HG03460 (cell line): ENCODE data around the gene OLFM1.
"Not testable (repeated sequence)": the region's sequence is repeated elsewhere in the genome, so short reads cannot be mapped to it uniquely, and the experiment has no call there.

Source experiments
- ATAC-seq: cut with Tn5 transposase; IDR thresholded peaks from one replicate; pipeline ENCODE4 v1.9.1; 2021; ENCODE audit not compliant: unreplicated experiment

Gene OLFM1

DNA sequence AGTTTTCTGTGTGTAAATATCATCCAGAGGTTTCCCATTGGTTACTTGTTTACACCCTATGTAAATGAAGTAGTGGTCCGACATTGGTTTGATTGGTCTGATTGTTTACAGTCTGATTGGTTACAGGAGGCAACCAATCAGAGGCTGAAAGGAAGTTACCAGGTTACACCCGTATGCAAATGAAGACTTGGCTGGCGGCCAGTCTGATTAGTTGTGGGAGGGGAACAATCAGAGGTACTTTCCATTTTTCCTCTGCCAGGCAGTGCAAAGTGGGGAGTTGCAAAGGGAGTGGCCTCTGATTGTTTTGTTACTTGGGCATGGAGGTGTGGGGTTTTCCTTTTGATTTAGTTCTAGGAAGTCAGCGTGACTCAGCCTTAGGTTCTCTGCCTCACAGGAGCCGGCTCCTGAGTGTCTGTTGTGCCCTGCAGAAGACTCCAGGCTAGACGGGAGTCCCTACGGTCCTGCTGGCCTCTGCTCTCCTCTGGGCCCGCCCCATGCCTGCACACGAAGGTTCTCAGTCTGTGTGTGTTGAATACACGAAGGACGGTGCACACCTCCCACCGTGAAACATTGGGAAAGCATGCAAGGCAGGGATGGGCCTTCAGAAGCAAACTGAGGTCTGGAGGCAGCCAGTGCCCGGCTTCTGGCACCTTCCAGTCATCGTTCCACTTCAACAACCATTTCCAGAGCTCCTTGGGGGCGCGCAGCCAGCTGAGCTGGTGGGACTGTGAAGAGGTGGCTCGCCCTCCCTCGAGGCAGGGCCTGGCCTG, 42.9 kb downstream of the OLFM1 start:
- no peak for ATAC-seq

DNA sequence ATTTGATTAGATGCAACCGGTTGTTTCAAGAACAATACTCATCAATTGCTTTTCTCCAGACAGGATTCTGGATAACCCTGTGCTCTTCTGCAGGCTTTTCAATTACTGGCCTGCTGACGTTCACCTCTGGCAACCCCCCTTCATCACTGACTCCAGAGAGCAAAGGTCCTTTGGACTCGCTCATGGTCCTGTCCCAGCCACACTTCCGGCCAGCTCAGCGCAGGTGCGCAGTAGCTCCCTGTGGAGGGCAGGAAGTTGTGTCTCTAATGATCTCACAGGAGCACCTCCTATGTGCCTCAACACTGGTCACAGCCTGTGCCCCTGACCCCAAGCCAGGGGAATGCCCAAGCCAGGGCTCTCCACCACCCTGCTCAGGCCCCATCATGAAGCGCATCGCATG, 44.0 kb downstream of the OLFM1 start:
- ATAC-seq: no peak

DNA sequence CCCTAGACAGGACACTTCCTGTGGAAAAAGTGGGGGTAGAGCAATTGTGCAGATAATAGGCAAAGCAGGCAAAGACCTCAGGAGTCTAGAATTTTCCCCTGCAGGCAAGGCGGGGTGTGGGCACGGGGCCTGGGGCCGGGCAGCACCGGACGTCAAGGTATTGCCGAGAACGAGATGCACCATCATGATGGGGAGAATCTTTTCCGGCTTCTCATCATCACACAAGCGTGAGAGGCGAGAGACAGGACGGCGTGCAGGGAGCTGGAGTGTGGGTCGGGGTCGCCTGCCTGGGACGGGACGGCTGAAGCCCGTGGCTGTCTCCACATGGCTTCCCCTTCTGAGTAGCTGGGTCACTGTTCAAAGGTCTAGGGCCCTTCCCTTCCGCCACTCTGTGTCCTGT, 44.5 kb downstream of the OLFM1 start:
- ATAC-seq: no peak

DNA sequence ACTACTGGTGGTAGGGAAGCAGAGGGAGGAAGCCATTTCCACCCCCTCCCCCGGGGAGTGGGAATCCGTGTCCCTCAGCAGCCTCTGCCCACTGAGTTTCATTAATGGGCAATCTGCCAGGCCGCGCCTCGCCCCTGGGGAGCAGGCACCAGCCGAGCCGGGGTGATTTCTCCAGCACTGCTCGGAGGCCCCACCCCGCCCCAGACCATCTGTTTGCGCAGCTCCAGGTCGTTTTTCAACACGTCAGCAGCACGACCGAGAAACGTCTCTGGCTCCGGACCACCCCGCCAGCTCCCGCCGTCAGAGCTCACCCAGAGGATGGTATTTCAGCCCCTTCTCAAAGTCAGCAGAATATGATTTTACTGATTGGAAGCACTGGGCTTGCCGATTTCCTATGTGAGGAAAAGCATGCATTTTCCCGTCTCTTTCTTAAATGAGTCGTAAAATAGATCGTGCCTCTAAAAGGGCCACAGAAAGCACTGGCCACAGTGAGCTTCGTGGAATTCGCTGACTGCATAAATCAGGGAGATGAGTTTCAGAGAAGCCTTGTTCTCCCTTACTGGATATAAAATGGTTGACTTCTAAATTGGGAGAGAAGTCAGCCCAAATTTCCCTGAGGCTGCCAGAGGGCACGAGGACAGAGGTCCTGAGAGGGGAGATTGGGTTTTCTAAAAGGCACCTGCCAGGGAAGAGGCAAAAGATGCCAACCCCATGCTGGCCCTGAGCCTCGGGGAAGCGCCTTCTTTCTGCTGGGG, 47.0 kb downstream of the OLFM1 start:
- ATAC-seq: no peak

DNA sequence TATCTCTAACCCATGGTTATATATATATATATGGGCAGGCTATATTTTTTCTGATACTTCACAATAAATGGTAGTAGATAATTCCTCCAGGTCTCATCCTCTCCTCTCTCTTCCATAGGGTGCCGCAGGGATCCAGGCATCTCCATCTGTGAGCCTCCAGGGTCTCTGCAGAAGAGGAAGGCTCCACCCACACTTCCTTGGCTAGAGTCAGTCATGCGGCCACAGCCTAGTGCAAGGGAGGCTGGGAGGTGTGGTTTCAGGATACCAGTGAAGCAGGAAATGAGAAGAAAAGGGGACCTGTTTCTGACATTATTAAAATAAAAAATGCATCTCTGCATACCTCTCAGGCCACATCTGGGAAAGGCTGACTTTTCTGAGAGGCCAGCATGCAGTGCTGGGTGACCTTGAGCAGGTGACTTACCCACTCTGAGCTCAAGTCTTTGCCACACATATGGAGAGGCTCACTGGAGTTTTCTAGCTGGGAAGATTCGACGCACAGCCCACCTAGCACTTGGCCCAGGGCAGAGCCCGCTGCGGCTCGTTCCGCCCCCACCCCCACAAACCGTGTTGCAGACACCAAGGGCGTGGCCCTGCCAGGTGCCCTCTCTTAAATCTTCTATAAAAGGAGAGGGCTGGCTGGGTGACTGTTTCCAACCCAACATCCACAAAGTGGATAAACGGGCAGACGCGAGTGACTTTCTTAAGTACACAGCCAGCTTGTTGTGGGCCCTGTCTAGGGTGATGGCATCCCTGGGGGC, 47.9 kb downstream of the OLFM1 start:
- ATAC-seq: no peak

DNA sequence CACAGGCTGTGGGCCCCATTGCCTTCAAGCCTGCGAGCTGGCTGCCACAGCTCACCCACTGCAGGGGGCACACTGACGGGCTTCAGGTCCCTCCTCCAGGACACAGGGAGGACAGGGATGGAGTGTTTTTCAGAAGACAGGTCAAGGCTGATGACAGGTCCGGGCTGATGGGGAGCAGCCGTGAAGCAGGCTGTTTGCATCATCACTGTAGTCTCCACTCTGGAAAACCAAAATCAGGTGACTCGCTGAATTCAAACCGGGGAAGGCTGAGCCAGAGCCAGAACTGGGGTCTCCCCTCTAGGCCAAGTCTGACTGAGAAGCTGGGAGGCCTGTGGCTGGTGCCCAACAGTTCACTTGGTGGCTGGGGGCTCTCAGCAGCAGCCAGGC, 48.5 kb downstream of the OLFM1 start:
- ATAC-seq: no peak

DNA sequence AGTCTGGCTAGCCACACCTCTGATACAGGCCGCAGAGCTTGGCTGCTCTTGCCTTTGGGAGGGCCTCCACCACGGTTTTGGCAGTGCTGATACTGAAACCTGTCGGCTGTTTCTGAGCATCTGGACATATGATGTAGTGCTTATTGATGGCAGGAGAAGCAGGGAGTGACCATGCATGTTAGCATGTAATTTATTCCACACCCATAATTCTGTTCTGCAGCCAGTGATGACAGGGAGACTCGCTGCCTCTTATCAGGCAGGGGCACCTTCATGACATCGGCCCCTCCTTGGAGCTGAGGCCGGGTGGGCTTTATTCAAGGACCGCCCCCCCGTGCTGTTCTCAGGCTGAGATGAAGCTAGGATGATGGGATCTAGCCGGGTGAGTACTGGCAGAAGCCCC, 49.0 kb downstream of the OLFM1 start:
- no peak for ATAC-seq

DNA sequence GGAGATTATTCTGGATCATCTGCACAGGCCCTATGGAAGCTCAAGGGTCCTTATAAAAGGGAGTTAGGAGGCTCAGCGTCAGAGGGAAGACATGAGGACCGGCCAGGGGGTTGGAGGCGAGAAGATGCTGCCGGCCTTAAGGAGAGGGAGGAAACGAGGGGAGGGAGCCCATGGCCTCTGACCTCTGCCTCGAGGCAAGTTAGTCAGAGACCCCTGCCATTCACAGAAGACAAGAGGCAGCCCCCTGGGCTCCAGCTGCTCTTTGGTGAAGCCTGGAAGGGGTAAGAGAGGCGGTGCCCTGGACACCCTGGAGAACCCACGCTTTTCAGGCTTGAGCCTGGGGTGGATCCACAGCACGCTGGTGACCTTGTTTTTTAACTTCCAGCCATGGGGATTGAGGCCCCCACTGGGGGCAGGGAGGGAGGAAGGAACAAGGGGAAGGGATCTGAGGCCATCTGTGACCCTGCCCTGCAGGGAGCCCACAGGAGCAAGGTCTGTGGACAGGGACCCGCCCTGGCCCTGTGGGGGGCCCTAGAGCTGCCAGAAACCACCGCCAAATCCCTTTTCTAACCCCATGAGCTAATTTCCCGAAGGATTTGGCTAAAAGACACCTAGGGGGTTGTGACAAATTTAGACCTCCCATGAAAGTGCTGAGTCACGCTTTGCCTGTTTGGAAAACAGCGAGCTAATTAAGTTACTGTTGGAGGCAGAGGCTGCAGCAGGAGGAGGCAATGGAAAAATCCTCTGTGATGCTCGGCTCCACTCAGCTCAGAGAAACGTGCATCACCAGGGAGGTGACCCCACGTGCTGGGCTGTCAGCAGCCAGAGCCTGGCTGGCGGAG, 49.7 kb downstream of the OLFM1 start:
- no peak for ATAC-seq

DNA sequence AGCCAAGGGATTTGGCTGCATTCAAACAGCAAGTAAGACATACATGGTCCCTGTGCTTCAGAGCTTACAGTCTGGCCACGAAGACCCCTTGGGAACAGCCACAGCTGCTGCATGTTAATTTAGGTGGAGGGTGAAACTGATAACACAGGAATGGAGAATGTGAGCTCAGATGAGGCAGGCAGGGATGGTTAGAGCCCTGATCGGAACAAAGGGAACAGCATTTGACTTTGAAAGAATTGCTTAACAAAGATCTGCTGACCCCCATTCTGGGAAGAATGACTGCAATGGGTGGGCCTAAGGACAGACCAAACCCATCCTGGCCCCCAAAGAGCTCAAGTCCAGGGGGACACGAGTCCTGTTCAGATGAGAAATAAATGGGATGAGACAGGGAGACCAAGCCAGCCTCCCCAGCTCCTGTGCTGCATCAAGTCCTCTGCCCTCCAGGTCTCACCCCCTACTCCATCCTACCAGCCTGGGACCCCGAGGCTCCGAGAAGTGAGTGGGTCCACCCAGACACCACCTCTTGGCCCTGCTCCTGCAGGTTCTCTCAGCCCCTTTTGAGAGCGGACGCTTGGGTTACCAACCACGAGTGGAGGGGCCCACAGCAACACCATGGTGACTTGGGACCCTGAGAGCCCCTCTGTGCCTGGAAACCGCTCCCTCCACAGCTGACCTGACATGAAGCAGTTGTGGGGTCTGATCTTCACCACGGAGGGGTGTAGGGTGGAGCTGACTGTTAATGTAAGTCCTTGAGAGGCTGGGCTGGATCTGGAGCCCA, 50.8 kb downstream of the OLFM1 start:
- no peak for ATAC-seq

DNA sequence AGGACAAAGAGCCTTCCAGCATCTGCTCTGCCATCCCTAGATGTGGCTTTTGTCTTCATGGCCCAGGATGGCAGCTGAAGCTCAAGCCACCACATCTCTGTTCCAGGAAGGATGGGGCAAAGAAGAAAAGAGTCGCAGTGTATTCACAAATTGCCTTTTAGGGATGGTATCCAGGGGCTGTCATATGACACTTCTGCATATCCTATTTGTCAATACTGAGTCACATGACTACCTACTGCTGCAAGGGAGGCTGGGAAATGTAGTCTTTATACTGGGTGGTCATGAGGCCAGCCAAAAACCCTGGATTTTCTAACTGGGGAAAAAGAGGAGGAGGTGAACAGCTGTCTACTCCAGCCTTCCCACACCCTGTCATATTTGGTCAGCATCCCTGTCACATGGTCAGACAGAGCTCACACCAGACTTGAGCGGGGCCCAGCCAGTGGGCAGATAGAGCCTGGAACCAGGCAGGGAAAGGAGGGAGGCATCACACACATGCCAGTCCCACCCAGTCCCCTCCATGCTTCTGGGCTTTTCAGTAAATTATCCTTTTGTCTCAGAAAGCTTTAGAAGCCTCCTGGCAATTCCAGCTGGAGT, 52.0 kb downstream of the OLFM1 start:
- ATAC-seq: no peak

DNA sequence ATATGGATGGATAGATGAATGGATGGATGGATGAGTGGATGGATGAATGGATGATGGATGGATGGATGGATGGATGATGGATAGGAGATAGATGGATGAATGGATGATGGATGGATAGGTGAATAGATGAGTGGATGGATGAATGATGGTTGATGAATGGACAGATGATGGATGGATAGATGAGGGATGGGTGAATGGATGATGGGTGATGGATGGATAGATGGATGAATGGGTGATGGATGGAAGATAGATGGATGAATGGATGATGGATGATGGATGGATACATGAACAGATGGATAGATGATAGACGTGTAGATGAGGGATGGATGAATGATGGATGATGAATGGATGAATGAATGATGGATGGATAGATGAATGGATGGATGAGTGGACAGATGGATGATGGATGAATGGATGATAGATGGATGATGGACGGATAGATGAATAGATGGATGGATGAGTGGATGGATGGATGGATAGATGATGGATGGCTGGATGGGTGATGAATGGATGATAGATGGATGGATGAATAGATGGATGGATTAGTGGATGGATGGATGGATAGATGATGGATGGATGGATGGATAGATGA, 53.8 kb downstream of the OLFM1 start:
- ATAC-seq: no peak

DNA sequence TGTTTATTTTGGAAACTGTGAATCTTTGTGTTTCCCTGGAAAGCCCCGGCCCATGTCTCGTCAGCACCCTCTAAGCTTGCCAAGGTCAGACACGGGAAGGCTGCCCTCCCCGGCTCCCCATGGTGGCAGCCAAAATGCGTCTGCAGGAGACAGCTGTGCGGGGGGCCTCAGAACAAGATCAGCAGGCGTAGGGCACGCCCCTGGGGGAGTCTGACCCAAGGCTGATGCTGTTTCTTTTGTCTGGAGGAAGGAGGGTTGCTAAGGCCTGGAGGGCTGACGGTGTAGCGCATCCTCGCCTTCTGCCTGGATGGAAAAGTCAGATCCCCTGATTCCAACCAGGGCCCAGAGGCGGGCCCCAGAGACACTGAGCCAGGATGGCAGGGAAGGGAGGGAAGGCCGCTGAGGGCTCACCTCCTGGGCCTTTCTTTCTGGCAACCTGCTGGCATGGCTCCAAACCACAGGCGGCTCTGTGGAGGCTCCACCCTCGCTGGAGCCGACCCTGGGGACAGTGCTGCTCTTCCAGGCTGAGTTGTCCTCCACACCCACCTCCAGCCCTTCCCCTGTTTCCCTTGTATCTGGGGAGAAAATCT, 57.2 kb downstream of the OLFM1 start:
- ATAC-seq: no peak

DNA sequence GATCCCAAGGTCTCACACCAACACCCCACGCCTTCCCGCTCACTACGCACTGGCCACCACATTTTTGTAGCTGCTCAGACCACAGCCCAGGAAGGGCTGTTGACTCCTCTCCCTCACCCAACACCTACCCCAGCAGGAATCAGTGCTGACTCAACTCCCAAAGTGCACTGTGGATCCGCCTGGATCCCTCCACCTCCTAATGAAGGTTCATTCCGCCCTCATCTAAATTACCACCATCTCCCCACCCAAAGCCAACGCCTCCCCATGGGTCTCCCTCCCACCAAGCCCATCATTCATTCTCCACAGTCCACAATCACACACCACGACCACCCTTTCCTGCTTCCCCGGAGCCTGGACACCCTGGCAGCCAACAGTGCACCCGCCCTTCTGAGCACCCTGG, 57.8 kb downstream of the OLFM1 start:
- no peak for ATAC-seq

DNA sequence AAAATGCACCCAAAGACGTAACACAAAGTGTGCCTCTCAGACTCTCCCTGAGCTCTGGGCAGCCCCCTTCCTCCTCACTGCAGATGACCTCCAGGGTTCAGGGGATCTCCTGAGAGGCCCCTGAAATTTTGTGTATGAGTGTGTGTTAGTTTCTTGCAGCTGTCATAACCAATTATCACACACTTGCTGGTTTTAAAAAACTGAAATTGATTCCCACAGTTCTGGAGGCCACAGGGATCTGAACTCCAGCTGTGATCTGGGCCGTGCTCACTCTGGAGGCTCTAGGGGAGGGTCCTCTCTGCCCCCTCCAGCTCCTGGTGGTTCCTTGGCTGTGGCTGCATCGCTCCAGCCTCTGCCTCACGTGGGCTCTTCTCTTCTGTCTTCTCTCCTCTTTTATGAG, 58.8 kb downstream of the OLFM1 start:
- ATAC-seq: no peak

DNA sequence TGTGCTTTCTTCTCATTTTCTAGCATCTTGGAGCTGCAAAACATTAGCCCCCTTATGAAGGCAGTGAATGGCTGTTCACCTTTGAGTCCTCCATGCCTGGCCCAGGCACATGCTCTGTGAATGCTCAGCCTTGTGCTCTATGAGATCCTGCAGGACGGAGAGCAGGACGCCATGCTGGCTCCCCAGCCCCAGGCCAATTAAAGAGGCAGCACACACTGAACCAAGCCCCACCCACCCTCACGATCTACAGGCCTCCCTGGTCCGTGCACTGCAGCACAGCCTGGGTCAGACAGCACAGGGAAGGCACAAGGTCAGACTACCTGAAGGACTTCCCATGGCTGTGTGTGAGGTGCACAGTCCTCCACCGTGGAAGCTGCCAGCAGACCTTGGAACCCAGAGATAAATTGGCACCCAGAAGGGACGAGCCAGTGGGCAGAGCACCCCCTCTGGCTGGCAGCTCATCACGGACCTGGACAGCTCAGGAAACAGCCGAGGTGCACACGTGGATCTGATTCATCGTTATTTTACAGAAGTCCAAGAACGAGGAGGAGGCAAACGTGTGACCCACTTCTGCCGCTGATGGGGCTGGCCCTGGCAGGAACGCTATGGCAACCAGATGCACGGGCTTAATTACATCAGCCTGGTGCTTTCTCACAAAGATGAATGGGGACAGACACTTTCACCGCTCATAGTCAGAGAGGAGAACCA, 59.5 kb downstream of the OLFM1 start:
- ATAC-seq: no peak

DNA sequence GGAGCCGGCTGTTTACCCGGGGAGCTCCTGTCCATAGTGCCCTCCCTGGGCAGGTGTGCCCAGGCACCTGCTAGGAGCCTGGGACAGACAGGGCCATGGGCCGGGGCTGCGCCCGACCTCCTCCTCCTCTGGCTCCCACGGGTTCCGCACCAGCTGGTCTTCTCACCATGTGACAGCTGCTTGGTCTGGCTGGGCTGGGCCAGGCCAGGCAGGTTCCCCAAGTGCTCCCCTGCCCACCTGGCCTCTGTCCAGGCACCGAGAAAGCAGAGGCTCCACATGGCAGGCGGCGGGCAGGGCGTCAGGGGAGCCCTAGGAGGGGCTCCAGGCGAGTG, 60.0 kb downstream of the OLFM1 start:
- no peak for ATAC-seq

DNA sequence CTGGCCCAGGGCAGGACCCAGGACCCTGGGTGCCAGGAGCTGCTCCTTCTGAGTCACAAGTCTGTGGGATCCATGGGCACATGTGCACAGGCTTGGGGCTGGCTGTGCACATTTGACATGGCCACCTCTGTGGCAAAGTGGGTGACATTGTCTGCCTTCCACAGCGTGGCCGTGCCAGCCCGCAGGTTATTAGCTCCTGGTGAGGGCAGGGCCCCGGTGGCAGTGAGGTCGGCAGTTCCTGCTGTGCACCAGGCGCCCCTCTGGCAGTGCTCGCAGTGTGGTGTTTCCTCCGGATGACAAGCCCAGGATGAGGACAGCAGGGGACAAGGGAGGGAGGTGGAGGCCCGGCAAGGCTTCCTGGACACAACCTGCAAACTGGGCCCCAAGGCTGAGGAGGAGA, 60.5 kb downstream of the OLFM1 start:
- no peak for ATAC-seq

DNA sequence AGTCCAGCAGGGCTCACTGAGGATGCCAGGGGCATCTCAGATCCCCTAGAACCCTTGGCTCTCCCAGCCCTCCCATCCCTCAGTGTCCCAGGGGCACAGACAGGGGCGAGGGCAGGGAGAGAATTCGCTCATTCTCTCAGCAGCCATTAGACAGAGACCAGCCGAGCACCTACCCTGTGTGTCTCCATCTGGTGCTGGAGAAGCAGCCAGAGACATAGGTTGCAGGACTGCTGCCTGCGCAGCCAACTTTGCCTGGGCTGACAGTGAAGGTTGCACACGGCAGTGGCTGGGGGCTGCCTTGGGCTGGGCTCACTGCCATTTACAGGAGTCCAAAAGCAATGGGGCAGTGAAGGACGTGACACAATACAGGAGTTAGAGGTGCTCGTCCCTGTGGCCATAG, 60.9 kb downstream of the OLFM1 start:
- no peak for ATAC-seq

DNA sequence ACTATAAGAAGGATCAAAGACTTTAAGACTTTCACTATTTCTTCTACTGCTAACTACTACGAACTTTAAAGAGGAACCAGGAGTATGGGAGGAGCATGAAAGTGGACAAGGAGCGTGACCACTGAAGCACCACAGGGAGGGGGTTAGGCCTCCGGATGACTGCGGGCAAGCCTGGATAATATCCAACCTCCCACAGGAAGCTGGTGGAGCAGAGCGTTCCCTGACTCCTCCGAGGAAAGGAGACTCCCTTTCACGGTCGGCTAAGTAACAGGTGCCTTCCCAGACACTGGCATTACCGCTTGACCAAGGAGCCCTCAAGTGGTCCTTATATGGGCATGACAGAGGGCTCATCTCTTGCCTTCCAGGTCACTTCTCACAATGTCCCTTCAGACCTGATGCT, 62.4 kb downstream of the OLFM1 start:
- not testable (repeated sequence) for ATAC-seq
